HG02571 (cell line): Measurements from ENCODE around the gene TANGO2.

Source experiments
- ATAC-seq: cut with Tn5 transposase; IDR thresholded peaks from one replicate; pipeline ENCODE4 v1.9.1; 2021; ENCODE audit warnings: mild to moderate bottlenecking, moderate library complexity; ENCODE audit not compliant: unreplicated experiment

TANGO2 gene

DNA sequence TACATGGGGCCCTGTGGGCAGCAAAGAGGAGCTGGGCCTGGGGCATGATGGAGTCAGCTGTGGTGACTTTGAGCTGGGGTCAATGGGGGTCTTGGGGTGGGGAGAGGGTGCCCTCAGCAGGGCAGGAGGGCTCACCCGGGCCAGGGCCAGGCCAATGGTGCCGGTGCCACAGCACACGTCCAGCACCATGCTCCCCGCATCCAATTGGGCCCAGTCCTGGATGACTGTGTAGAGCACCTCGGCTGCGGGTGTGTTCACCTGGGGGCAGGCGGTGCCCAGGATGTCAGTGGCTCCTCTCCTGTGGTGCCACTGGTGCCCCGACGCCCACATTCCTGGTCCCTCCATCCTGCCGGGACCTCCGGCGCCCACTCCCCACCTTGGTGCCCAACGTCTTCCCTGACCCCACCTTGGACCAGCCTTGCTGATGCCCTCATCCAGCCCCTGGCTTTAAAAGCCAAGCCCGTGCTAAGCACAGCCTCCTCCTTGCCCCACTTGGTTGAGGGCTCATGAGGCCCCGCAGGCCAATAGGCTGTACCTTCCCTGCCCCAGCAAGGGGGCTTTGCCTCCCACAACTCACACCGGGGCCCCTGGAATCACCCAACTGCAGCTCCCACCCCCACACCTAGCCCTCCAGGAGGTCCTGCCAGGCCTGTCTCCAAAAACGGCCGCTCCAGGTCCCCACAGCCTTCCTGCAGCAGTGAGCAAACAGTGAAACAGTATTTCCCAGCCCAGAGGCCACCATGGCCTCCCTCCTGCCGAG, 92.8 kb downstream of the TANGO2 start:
- no peak for ATAC-seq

DNA sequence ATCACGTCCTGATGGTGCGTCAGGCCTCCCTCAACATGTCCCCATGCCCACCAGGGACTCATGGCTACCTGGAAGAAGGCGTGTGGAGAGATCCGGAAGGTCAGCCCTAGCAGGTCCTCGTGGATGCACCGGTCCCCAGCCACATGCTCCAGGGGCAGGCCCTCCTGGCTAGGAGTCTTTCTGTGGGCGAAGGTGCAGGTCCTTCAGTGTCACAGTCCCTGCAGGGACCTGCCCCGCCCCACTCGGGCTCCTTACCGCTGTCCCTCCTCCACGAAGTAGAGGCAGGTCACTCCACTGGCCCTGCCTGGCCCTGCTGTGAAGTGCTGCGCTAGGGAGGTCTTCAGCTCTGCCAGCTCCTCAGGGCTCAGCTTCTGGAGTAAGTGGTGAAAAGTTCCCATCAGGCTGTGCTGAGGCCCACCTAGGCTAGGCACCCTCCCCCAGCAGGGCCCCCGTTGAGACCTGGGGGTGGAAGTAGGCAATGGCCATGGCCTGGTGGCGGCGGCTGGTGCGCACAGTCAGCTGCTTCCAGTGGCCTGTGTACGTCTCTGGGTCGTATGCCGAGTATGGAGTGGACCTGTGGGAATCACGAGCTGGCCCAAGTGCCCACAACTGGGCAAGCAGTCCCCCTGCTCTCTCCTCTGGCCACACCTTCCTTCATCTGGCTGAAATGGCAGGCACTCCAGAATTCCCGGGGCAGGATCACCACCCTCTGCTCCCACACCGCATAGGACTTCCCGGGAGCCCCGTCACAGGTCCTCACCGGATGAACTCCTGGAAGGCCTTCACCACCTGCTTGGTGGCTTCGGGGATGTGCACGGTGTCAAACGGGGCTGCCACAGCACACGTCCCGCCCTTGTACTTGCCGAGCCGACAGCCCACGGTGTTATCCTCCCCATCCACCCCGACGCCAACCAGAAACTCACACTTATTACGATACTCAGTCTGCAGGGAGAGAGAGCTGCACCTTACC, 93.9 kb downstream of the TANGO2 start:
- no peak for ATAC-seq

DNA sequence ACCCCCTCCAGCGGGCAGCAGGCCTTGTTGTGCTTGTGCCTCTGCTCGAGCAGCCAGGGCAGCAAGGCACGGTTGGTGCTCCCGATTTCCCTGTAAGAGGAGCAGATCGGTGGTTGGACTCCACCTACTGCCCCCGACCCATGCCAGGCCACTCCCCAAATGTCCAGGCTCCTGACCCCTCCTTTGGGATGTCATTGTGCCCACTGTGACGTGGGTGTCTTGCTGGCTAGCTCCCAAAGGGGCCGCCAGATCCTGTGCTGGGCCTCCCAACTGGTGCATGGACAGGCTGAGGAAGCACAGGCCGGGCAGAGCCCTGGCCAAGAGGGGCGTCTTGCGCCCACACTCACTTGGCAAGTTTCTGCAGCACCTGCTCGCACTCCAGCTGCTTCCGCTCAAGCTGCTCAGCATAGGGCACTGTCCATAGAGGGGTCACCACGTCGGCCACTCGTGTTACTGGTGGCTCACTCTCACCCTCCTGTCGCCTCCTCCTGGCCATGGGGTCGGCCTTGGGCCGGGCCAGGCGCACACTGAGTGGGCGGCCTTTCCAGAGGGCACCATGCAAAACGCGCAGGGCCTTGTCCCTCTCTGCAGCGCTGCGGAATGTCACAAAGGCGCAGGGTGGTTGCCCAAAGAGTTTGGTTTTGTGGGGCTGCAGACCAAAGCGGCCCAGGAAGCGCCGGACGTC, 94.9 kb downstream of the TANGO2 start, which contains the start of gene RANBP1:
RANBP1 (plus strand) TSS at position 414 of the 685 bp plus-strand sequence; CDS start at position 495, 81 bp downstream.
- no peak for ATAC-seq

DNA sequence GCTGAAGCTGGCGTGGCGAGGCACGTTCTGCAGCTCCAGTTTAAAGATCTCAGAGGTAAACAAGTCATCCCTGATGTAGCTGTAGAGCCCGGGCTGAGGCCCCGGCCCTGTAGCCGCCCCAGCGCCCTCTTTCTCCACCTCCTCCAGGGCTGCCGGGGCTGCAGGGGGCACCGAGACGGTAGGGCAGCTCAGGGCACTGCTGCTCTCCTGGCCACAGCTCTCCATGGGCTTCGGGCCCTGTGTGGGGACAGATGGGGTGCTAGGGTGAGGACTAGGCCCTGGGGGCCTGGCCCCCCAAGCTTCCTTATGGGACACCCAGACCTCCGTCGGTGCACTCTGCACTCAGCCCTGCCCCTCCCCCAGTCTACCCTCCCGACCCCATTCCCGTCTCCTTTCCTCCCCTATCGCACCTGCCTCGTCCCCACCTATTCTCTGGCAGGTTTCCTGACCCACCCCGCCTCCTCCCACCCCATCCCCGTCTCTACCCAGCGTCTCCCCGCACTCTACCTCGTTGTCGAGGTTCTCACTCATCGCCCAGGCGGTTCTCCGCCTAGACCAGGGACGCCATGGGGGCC, 95.6 kb downstream of the TANGO2 start:
- ATAC-seq: no peak
